PFSK-1 (cell line): Measurements from ENCODE around the gene NT5DC1.

Experiments
- FOXP2 ChIP-seq: optimal IDR thresholded peaks from 2 replicates; pipeline ENCODE3; 2011; ENCODE audit warnings: borderline replicate concordance, control low read depth, inconsistent platforms; ENCODE audit not compliant: insufficient read depth; ENCODE audit errors: extremely low read length, extremely low read depth
- POLR2AphosphoS5 ChIP-seq: IDR thresholded peaks from 2 replicates; pipeline ENCODE4 v1.6.1; 2012; ENCODE audit warnings: low read depth, mild to moderate bottlenecking, control low read depth, low read length, moderate library complexity
- REST ChIP-seq, 2 experiments: IDR thresholded peaks; 2 replicates each; pipeline versions ENCODE4 v1.6.1 to v1.8.0; 2011 to 2012; ENCODE audit warnings: low read depth in 2 of 2, low read length in 2 of 2, control low read depth in 1 of 2, inconsistent platforms in 1 of 2, mild to moderate bottlenecking in 1 of 2, moderate library complexity in 1 of 2; ENCODE audit not compliant: insufficient read depth in 1 of 2
- SIN3A ChIP-seq: IDR thresholded peaks from 2 replicates; pipeline ENCODE4 v1.6.1; 2012; ENCODE audit warnings: mild to moderate bottlenecking, low read length, moderate library complexity, borderline replicate concordance; ENCODE audit not compliant: insufficient read depth
- TAF1 ChIP-seq: IDR thresholded peaks from 2 replicates; pipeline ENCODE4 v1.6.1; 2012; ENCODE audit warnings: low read length, control low read depth, borderline replicate concordance; ENCODE audit not compliant: insufficient read depth

Gene NT5DC1

DNA sequence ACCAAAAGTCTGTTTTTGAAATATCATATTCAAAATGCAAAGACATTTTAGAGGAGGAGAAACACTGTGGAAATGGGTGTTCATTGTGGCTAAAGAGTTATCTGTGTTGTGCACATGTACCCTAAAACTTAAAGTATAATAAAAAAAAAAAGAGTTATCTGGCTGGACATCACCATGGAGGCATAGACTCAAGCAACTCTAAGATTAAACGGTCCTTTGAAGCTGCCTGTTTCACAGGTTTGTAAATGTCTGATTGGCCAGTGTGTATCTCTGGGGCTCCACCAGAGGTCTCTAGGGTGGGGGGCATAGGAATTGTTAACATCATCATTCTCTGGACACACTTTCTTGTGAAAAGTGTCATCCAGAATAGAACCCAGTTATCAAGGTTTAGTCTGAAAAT, 114.0 kb downstream of the NT5DC1 start:
- TF ChIP-seq SIN3A, result no peak
- no peak for TF ChIP-seq REST (IDR thresholded peaks at IDR 0.05; ENCODE audit: insufficient read depth in 1 of 2, low read depth in 2 of 2, low read length in 2 of 2)
- TF ChIP-seq TAF1, result no peak
- TF ChIP-seq FOXP2, result no peak
- no peak for TF ChIP-seq POLR2AphosphoS5

DNA sequence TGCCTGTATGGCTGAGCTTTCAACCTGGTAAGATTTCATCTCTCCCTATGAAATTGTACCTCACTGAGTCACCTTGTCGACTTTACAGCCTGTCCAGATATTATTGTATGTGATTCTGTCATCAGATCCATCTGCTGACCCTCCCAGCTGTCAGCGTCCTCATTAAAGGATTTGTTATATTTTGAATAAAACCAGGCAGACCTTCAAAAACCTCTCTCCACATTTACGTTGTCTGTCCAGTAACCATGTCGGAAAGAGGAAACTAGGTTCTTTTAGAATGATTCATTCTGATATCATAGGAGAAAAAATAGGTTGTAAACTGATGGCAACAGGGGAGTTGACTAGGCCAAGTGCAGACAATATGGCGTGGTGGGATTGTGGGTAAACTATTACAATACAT, 114.8 kb downstream of the NT5DC1 start:
- TF ChIP-seq REST (IDR thresholded peaks at IDR 0.05; ENCODE audit: insufficient read depth in 1 of 2, low read depth in 2 of 2, low read length in 2 of 2) (no peak), POLR2AphosphoS5 (no peak), FOXP2 (no peak)

DNA sequence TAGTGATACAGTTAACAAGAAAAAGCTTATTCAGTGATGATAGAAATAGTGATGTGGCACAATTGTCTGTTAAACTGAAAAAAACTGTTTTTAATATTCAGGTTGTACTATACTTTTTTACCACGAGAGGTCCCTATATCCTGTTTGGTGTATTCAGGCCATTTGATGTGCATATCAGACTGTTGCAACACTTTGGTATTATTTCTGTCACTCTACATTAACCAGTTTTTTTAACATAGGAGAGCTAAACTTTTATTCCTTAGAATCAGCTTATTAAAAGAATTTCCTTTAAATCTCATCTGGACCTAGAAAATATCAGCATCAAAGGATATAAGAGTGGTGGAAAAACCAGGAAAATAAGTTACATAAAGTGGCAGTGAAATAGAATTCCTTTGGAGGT, 116.4 kb downstream of the NT5DC1 start:
- TF ChIP-seq REST (IDR thresholded peaks at IDR 0.05; ENCODE audit: insufficient read depth in 1 of 2, low read depth in 2 of 2, low read length in 2 of 2) (no peak), TAF1 (no peak), FOXP2 (no peak), SIN3A (no peak)

DNA sequence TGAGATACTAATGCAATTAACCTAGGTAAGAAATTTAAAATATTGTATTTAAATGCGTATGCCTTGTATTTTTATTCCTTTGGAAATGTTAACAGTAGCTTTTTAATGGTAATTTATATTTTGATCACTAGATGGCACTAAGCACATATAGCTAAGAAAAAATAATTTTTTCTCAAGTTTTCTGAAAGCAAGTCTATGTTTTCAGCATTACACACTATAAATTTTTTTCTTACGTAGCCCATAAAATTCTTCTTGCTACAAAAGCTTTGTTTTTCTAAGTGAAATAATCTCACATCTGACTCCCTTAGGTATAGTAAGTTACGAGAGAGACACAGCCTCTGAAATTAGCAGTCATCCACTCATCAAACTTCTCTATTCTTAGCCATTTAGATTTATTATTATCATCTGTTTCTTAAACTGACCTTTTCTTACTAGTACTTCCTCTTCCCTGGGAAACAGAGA, 117.5 kb downstream of the NT5DC1 start:
- TF ChIP-seq FOXP2, result no peak
- TF ChIP-seq POLR2AphosphoS5, result no peak
- TF ChIP-seq REST (IDR thresholded peaks at IDR 0.05; ENCODE audit: insufficient read depth in 1 of 2, low read depth in 2 of 2, low read length in 2 of 2), result no peak
- no peak for TF ChIP-seq SIN3A
- TF ChIP-seq TAF1, result no peak

DNA sequence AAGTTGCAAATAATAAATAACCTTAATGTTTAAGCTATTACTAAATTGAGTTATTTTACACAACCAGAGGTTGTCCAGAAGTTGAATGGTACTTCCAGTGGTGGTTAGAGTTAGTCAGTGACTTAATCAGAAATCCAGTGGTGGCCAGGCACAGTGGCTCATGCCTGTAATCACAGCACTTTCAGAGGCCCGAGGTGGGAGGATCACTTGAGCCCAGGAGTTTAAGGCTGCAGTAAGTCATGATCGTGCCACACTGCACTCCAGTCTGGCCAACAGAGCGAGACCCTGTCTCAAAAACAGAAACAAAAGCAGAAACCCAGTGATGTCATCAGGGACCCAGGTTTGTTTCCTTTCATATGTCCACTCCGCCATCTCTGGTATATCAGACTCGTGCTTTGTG, 118.2 kb downstream of the NT5DC1 start:
- TF ChIP-seq FOXP2 (no peak), TAF1 (no peak), REST (IDR thresholded peaks at IDR 0.05; ENCODE audit: insufficient read depth in 1 of 2, low read depth in 2 of 2, low read length in 2 of 2) (no peak)
